ENCODE data around the gene DENND4A.
"Not testable (repeated sequence)": the region's sequence is repeated elsewhere in the genome, so short reads cannot be mapped to it uniquely, and the experiment has no call there.

GRCh38 chr15:65615887-65616286 is 176.2 kb downstream of the DENND4A start:
- TF ChIP-seq CTCF, POLR2AphosphoS5 (IDR thresholded peaks at IDR 0.05): not testable (repeated sequence)
